ENCODE results near the gene GPR153.

The GPR153 gene

GRCh38 chr1:6268415-6268814 is 7.5 kb upstream of the GPR153 start:
- DNase-seq: no peak

GRCh38 chr1:6267686-6268322 is 6.9 kb upstream of the GPR153 start:
- DNase-seq: no peak

GRCh38 chr1:6266641-6267040 is 5.7 kb upstream of the GPR153 start:
- DNase-seq: no peak

- no peak for DNase-seq
These were observed 4.3 kb upstream of the GPR153 start for GRCh38 chr1:6265151-6265550.

GRCh38 chr1:6263716-6264115 is 2.8 kb upstream of the GPR153 start:
- no peak for DNase-seq

- DNase-seq: no peak
These were observed 1.9 kb upstream of the GPR153 start for GRCh38 chr1:6262555-6263420.

- peak; percentile 30 for DNase-seq
These were observed 707 bp upstream of the GPR153 start for GRCh38 chr1:6261615-6261995.

GRCh38 chr1:6260433-6260934 is 414 bp downstream of the GPR153 start:
- DNase-seq: no peak

- peak; percentile 50 for DNase-seq
These were observed 1.2 kb downstream of the GPR153 start for GRCh38 chr1:6259491-6260362.

- DNase-seq: no peak
These were observed 2.2 kb downstream of the GPR153 start for GRCh38 chr1:6258675-6259074.

- DNase-seq: no peak
These were observed 3.3 kb downstream of the GPR153 start for GRCh38 chr1:6257541-6258069.

GRCh38 chr1:6256645-6257044 is 4.3 kb downstream of the GPR153 start:
- DNase-seq: no peak

- no peak for DNase-seq
These were observed 6.2 kb downstream of the GPR153 start for GRCh38 chr1:6254691-6255090.

GRCh38 chr1:6253380-6253779 is 7.5 kb downstream of the GPR153 start:
- no peak for DNase-seq

- no peak for DNase-seq
These were observed 8.6 kb downstream of the GPR153 start for GRCh38 chr1:6252374-6252710.

- DNase-seq: no peak
These were observed 9.1 kb downstream of the GPR153 start for GRCh38 chr1:6251681-6252373.

GRCh38 chr1:6251233-6251632 is 9.7 kb downstream of the GPR153 start:
- DNase-seq: no peak

GRCh38 chr1:6249739-6250689 is 10.9 kb downstream of the GPR153 start:
- DNase-seq: no peak

- no peak for DNase-seq
These were observed 11.8 kb downstream of the GPR153 start for GRCh38 chr1:6248932-6249738.

GRCh38 chr1:6248161-6248776 is 12.6 kb downstream of the GPR153 start:
- no peak for DNase-seq
